ENCODE measurements around the gene PFDN6. TPM values are rescaled to one million over a fixed set of nuclear protein-coding genes. Genes with fewer than 3 reads are reported as not detected.

PFDN6 gene
- total and polyA plus RNA-seq, 2 of the 13 experiments (the other 11 are each of a cell fraction or from before 2014, with no cell fraction given), result 75.5 to 87.0 TPM

DNA sequence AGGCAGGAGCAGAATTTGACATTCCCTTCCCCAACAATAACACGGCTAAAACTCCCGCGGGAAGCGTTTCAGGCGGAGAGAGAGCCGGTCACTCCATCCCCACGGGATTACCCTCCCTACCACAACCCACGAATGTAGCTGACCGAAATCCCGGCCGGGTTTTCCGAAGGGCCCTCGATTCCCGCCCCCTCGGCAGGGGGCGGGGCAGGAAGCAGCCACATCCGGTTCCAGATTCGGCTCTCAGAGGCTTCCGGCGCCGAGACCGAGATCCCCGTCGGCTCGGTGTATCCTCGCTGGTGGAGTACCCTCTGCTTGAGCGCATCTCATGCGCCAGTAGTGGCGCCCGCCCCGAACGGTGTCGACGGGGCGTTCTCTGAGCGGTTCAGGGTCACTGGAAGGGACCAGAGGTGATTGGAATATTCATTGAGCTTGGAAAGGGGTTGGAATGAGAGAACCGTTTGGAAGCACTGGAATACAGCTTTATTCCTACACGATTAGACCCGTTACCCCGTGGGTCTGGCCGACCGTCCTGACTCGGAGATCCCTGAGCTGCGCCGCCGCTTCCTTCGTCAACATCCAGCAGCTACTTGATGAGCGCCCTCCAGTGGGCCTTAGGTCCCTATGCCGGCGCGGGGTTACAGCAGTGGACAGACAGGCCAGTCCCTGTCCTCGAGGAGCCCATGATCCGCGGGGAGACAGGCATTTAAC is 10.0 kb downstream of the PFDN6 start (continued):
- TF ChIP-seq, protein P1, sequence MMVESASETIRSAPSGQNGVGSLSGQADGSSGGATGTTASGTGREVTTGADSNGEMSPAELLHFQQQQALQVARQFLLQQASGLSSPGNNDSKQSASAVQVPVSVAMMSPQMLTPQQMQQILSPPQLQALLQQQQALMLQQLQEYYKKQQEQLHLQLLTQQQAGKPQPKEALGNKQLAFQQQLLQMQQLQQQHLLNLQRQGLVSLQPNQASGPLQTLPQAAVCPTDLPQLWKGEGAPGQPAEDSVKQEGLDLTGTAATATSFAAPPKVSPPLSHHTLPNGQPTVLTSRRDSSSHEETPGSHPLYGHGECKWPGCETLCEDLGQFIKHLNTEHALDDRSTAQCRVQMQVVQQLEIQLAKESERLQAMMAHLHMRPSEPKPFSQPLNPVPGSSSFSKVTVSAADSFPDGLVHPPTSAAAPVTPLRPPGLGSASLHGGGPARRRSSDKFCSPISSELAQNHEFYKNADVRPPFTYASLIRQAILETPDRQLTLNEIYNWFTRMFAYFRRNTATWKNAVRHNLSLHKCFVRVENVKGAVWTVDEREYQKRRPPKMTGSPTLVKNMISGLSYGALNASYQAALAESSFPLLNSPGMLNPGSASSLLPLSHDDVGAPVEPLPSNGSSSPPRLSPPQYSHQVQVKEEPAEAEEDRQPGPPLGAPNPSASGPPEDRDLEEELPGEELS (CRISPR knock-in tag; IDR thresholded peaks at IDR 0.05), result peak; percentile 44; the same call in 1 of the 2 replicates
- TF ChIP-seq KLF6 (CRISPR knock-in tag; IDR thresholded peaks at IDR 0.05) (no peak; the same call in 1 of the 2 replicates), KAT8 (CRISPR knock-in tag; IDR thresholded peaks at IDR 0.05) (peak; percentile 81), ZMYM4 (CRISPR knock-in tag; IDR thresholded peaks at IDR 0.05) (no peak), NFYB (CRISPR knock-in tag; IDR thresholded peaks at IDR 0.05) (peak; percentile 47), ZNF788 (CRISPR knock-in tag; IDR thresholded peaks at IDR 0.05; ENCODE audit: borderline replicate concordance) (peak; percentile 92), KDM1A (CRISPR knock-in tag; IDR thresholded peaks at IDR 0.05) (no peak; the same call in none of the 2 replicates), ZNF235 (CRISPR knock-in tag; IDR thresholded peaks at IDR 0.05; ENCODE audit: borderline replicate concordance) (0 out of 2 replicates have a peak, but pooled peaks have one; percentile 95), ZNF720 (CRISPR knock-in tag; IDR thresholded peaks at IDR 0.05) (no peak; the same call in 1 of the 2 replicates), FOXA1 (IDR thresholded peaks at IDR 0.05) (no peak), FOXA1 (CRISPR knock-in tag; IDR thresholded peaks at IDR 0.05) (peak; percentile 81), DNMT3B (CRISPR knock-in tag; conservative IDR thresholded peaks at IDR 0.05) (no peak), MAFK (conservative IDR thresholded peaks at IDR 0.05 in 1 of 2, IDR thresholded peaks at IDR 0.05 in 1 of 2; ENCODE audit: low read length in 2 of 2) (no peak), TBX2 (CRISPR knock-in tag; IDR thresholded peaks at IDR 0.05; ENCODE audit: borderline replicate concordance) (peak; percentile 63)
- TF ChIP-seq, protein P2, sequence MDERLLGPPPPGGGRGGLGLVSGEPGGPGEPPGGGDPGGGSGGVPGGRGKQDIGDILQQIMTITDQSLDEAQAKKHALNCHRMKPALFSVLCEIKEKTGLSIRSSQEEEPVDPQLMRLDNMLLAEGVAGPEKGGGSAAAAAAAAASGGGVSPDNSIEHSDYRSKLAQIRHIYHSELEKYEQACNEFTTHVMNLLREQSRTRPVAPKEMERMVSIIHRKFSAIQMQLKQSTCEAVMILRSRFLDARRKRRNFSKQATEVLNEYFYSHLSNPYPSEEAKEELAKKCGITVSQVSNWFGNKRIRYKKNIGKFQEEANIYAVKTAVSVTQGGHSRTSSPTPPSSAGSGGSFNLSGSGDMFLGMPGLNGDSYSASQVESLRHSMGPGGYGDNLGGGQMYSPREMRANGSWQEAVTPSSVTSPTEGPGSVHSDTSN (CRISPR knock-in tag; IDR thresholded peaks at IDR 0.05), result 0 out of 2 replicates have a peak, but pooled peaks have one; percentile 24
- TF ChIP-seq, protein P3, sequence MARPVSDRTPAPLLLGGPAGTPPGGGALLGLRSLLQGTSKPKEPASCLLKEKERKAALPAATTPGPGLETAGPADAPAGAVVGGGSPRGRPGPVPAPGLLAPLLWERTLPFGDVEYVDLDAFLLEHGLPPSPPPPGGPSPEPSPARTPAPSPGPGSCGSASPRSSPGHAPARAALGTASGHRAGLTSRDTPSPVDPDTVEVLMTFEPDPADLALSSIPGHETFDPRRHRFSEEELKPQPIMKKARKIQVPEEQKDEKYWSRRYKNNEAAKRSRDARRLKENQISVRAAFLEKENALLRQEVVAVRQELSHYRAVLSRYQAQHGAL (CRISPR knock-in tag; IDR thresholded peaks at IDR 0.05; ENCODE audit: not compliant biosample characterization), result peak; percentile 63
- TF ChIP-seq, protein P4, sequence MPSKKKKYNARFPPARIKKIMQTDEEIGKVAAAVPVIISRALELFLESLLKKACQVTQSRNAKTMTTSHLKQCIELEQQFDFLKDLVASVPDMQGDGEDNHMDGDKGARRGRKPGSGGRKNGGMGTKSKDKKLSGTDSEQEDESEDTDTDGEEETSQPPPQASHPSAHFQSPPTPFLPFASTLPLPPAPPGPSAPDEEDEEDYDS (CRISPR knock-in tag; IDR thresholded peaks at IDR 0.05), result peak; percentile 21; the same call in 1 of the 2 replicates
- TF ChIP-seq, protein P5, sequence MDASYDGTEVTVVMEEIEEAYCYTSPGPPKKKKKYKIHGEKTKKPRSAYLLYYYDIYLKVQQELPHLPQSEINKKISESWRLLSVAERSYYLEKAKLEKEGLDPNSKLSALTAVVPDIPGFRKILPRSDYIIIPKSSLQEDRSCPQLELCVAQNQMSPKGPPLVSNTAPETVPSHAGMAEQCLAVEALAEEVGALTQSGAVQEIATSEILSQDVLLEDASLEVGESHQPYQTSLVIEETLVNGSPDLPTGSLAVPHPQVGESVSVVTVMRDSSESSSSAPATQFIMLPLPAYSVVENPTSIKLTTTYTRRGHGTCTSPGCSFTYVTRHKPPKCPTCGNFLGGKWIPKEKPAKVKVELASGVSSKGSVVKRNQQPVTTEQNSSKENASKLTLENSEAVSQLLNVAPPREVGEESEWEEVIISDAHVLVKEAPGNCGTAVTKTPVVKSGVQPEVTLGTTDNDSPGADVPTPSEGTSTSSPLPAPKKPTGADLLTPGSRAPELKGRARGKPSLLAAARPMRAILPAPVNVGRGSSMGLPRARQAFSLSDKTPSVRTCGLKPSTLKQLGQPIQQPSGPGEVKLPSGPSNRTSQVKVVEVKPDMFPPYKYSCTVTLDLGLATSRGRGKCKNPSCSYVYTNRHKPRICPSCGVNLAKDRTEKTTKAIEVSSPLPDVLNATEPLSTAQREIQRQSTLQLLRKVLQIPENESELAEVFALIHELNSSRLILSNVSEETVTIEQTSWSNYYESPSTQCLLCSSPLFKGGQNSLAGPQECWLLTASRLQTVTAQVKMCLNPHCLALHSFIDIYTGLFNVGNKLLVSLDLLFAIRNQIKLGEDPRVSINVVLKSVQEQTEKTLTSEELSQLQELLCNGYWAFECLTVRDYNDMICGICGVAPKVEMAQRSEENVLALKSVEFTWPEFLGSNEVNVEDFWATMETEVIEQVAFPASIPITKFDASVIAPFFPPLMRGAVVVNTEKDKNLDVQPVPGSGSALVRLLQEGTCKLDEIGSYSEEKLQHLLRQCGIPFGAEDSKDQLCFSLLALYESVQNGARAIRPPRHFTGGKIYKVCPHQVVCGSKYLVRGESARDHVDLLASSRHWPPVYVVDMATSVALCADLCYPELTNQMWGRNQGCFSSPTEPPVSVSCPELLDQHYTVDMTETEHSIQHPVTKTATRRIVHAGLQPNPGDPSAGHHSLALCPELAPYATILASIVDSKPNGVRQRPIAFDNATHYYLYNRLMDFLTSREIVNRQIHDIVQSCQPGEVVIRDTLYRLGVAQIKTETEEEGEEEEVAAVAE (CRISPR knock-in tag; IDR thresholded peaks at IDR 0.05; ENCODE audit: borderline replicate concordance), result peak; percentile 80; the same call in 1 of the 2 replicates
